NCI-H2196 treated with DMSO at 0.1 percent for 48 hours (cell line): Measurements from ENCODE around the gene UGT2B17.
"Not testable (repeated sequence)": the region's sequence is repeated elsewhere in the genome, so short reads cannot be mapped to it uniquely, and the experiment has no call there.

Source experiments
- DNase-seq: peaks from one replicate; lab custom pipeline; 2025; ENCODE audit not compliant: unreplicated experiment; lab: John Stamatoyannopoulos, UW

UGT2B17 gene

DNA sequence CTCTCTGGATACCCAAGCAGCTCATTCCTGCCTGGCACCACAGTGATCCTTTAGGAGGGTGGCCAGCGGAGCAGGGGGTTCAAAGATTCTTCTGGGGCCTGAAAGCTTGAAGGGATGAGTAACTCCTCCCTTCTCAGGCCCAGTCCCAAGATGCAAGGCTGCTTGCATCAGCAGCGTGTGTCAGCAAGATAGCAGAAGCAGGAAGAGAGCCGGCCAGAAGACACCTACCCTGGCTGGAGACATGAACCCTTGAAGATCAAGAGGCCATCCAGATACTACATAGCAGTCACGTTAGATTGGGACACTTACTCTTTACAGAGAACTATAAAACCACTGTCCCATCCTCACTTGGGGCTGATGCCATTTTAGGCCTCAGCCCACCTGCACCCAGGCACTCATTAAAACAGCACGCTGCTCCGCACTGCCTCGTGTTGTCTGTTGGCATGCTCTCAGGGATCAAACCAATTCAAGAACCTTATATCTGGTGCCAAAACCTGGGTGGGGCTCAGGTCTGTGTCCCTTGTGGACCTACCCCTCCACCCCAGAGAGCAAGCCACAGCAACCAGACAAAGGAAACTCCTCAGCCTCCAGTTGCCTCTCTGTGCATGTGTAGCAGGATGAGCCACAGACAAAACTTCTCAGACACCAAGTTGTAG lies 6.5 kb downstream of the UGT2B17 start:
- no peak for DNase-seq

GRCh38 chr4:68569036-68569435 lies 7.1 kb downstream of the UGT2B17 start:
- DNase-seq = not testable (repeated sequence)

- DNase-seq = not testable (repeated sequence)
Observed at GRCh38 chr4:68568535-68568934, 7.6 kb downstream of the UGT2B17 start.

DNA sequence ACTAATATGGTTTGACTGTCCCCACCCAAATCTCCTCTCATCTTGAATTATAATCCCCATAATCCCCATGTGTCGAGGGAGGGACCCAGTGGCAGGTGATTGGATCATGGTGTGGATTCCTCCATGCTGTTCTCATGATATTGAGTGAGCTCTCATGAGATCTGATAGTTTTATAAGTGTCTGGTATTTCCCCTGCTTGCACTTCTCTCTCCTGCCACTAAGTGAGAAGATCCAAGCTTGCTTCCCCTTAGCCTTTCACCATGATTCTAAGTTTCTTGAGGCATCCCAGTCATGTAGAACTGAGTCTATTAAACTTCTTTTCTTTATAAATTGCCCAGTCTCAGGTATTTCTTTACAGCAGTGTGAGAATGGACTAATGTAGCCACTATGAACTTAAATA lies 9.8 kb downstream of the UGT2B17 start:
- not testable (repeated sequence) for DNase-seq

GRCh38 chr4:68565082-68565481 lies 11.0 kb downstream of the UGT2B17 start:
- not testable (repeated sequence) for DNase-seq

GRCh38 chr4:68560364-68561070 lies 15.6 kb downstream of the UGT2B17 start:
- DNase-seq = not testable (repeated sequence)

GRCh38 chr4:68553830-68554229 lies 22.3 kb downstream of the UGT2B17 start:
- DNase-seq = not testable (repeated sequence)

GRCh38 chr4:68552818-68553811 lies 23.0 kb downstream of the UGT2B17 start:
- not testable (repeated sequence) for DNase-seq

- DNase-seq = not testable (repeated sequence)
Observed at GRCh38 chr4:68542742-68543141, 33.4 kb downstream of the UGT2B17 start.

DNA sequence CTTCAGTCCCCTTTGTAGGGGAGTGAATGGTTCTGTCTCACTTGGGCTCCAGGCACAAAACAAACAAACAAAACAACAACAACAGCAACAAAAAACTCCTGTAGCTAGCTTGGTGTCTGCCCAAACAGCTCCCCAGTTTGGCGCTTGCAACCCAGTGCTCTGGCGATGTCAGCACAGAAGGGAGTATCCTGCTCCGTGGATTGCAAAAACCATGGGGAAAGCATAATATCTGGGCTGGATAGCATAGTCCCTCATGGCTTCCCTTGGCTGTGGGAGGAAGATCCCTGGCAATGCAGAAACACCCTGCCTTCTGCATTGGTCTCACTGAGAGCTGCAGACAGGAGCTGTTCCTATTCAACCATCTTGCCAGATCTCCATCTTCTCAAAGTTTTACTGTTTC lies 39.7 kb downstream of the UGT2B17 start:
- DNase-seq = no peak

DNA sequence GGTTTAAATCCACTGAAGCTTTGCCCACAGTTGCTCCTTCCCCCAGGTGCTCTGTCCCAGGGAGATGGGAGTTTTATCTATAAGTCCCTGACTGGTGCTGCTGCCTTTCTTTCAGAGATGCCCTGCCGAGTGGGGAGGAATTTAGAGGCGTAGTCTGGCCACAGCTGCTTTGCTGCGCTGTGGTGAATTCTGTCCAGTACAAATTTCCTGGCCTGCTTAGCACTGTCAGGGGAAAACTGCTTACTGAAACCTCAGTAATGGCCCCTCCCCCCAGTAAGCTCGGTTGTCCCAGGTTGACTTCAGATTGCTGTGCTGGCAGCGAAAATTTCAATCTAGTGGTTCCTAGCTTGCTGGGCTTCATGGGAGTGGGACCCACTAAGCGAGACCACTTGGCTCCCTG lies 40.1 kb downstream of the UGT2B17 start:
- no peak for DNase-seq

DNA sequence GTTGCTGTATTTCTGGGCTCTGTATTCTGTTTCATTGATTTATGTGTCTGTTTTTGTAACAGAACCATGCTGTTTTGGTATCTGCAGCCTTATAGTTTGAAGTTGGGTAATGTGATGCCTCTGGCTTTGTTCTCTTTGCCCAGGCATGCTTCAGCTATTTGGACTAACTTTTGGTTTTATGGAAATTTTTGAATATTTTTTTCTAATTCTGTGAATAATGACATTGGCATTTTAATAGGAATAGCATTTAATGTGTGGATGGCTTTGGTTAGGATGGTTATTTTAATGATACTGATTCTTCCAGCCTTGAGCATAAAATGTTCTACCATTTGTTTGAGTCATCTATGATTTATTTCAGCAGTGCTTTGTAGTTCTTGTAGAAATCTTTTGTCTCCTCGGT lies 53.9 kb downstream of the UGT2B17 start:
- DNase-seq = not testable (repeated sequence)

- DNase-seq = no peak
Observed at GRCh38 chr4:68520985-68521384, 55.1 kb downstream of the UGT2B17 start.

GRCh38 chr4:68518889-68519288 lies 57.2 kb downstream of the UGT2B17 start:
- DNase-seq = no peak

- not testable (repeated sequence) for DNase-seq
Observed at GRCh38 chr4:68505452-68505851, 70.7 kb downstream of the UGT2B17 start.

GRCh38 chr4:68504836-68505235 lies 71.3 kb downstream of the UGT2B17 start:
- not testable (repeated sequence) for DNase-seq

- DNase-seq = not testable (repeated sequence)
Observed at GRCh38 chr4:68503462-68503861, 72.7 kb downstream of the UGT2B17 start.

DNA sequence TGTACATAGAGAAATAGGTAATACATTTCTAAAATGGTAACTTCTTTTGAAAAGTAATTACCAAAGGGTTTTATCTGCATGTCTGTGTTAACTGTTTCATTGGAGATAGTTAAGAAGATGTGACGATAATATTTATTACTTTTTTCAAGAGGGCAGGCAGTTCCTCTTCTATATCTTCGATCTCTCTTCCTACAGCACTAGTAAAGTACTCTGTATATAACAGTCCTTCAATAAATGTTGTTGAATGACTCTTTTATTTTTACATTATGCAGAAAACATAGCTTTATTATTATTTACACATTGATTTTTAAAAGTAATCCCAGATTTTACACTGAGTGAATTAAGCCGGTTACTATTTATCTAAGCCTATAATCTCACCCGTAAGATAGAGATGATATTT lies 77.1 kb downstream of the UGT2B17 start:
- no peak for DNase-seq

DNA sequence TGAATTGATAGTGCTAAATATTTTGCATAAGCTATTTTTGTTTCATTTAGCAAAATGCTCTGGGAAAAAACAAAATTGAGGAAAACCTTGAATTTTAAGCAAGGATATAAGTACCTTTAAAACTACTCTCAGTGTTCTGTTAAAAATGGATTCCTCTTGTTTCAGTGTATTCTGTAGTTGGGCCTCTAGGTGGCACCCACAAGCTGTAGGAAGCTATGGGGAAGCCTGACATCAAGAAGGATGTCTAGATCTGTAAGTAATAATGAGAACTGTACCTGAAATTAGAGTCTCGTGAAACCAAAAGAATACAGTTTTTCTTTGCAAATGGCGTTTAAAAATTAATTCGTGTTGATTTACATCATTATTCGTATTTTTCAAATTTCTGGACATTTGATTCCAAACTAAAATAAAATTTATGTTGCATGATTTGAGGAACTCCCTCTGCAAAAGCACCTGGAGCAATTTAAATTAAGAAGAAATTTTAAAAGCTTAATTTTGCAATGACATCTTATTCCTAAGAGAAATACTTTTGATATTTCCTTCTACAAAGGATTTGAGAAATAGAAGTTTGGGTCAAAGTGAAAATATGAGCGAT lies 77.6 kb downstream of the UGT2B17 start:
- no peak for DNase-seq

DNA sequence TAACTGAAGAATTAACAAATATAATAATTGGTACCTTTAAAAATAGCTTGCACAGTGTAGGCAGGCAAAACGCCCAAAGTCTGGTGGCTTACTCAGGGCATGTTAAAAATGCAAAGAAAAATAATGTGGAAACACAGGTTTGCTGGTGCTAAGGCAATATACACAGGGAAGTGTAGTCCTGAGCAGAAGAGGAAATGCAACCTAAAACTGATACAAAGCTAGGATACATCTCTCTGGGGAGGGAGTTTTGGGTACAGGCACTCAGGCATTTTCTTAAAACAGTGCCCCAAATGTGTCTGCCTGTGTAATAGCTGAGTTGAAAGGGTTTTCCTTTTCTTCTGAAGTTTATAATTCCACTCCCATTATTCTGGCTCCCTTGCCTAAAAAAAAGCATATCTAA lies 81.4 kb downstream of the UGT2B17 start:
- no peak for DNase-seq
